ENCODE measurements around the gene WNT3A. TPM values are rescaled to one million over a fixed set of nuclear protein-coding genes. Genes with fewer than 3 reads are reported as not detected.

Gene WNT3A
- total RNA-seq, 1 donor from 2014 or later, result not detected

DNA sequence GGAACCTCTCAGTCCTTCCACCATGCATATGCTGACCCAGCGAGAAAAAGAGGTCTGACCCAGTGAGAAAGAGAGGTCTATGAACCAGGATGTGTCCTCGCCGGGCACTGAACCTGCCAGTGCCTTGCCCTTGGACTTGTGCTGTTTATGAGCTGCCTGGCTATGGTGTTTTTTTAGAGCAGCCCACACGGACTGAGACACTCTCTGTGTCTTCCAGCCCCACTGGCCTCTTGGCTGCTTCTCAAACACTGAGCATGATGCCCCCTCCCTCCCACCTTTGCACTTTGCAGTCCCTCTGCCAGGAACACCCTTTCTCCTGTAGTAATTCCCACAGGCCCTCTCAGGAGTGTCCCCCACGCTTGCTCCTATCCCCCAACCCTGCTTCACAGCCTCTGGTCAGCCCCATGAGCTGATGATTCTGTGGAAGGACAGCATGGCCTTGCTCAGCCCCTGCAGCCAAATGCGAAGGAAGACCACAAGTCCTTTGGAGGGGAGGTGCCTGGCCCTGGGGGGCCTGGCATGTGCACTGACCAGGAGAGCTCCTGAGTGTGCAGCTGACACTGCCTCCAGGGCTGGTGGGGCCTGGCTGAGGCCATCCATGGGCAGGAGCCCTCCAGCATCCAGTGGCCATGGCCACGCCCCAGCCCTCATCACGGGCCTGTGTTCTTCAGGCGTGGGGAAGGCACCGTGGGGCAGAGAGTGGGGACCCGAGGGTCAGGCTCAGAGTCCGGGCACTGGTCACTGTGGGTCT is 23.8 kb downstream of the WNT3A start:
- no peak for DNase-seq (ENCODE audit: low read depth)

DNA sequence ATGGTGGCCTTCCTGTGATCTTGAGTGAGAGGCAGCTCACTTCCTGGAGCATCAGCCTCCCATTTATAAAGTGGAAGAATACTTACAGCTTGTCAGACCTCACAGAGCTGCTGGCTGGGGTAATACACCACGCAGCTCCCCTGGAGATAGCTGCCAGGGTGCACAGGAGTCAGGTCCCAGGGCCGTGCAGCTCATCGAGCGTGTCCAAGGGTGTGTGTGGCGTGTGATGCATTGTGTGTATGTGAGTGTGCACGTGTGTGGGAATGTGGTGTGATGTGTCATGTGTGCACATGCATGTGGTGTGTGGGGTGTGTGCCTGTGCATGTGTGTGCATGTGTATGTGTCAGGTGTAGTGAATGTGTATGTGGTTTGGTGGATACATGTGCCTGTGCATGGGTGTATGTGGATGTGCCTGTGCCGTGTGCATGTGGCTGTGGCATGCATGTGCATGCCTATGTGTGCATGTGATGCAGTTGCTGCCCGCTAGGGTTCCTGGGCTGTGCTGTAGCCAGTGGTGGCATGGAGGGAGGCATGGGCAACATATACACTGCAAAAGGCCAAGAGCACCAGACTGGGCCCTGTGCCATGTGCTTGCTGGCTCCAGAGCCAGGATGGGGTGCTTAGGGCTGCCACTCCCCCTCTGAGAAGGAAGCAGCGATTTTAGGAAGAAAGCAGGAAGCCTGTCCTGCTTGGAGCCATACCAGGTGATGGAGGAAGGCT is 24.6 kb downstream of the WNT3A start:
- DNase-seq (ENCODE audit: low read depth), result no peak

DNA sequence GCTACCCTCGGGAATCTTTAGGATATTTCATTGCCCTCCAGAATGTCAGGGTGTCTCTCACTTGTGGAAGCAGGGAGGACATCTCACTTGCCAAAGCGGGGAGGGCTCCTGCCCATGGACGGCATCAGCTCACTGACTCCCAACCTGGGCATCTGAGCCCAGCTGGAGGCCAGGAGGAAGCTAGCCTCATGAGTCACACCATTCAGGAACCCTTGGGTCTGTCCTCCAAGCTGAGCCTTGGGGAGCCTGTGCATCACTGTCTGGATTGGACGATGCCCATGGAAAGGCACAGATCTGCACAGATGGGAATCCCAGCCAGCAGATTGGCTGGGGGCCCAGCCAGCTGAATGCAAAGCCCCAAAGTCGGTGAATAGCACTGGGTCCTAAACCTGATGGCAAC is 25.2 kb downstream of the WNT3A start:
- no peak for DNase-seq (ENCODE audit: low read depth)

DNA sequence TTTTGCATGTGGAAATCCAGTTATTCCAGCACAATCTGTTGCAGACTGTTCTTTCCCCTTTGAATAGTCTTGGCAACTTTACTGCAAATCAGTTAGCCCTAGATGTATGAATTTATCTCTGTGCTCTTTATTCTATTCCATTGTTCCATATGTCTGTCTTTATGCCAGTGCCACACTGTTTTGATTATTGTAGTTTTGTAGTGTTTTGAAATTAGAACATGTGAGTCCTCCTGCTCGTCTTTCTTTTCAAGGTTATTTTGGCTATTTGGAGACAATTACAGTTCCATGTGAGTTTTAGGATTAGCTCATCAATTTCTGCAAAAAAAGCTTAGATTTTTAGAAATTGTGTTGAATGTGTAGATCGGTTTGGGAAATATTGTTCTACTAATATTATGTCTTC is 26.6 kb downstream of the WNT3A start:
- no peak for DNase-seq (ENCODE audit: low read depth)

DNA sequence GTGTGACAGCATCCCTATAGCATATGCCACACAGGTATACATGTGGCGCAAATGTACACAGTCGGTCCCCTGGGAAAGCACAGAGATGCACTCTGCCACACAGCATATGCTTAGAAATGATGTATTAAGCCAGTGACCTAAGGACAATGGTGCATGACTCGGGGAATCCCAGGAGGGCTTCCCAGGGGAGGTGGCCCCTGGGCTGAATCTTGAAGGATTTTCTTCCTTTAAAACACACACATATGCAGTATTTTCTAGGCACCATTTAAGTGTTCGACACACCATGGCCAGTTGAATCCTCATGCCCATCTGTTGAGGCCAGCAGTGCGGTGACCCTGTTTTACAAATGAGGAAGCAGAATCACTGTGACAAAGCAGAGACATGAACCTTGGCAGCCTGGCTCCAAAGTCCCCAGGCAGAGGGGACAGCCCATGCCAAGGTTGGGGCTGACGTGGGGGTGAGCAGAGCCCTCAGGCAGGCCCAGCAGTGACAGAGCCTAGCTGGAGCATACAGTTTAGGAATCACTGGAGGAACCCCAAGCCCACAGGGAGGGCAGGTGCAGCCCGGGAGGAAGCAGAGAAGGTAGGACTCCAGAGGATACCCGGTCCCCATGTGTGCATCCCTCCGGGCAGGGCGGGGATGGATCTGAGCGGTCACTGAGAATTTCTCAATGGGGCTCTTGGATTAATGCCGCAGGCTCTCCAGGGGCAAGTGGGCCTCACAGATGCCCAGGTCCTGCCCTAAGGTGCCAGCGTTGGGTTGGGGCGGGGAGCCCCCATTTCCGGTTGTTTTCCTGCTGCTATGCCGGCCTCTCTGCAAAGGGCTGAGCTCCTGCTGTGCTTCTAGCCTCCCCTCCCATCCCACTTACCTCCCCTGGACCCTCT is 28.4 kb downstream of the WNT3A start:
- no peak for DNase-seq (ENCODE audit: low read depth)

DNA sequence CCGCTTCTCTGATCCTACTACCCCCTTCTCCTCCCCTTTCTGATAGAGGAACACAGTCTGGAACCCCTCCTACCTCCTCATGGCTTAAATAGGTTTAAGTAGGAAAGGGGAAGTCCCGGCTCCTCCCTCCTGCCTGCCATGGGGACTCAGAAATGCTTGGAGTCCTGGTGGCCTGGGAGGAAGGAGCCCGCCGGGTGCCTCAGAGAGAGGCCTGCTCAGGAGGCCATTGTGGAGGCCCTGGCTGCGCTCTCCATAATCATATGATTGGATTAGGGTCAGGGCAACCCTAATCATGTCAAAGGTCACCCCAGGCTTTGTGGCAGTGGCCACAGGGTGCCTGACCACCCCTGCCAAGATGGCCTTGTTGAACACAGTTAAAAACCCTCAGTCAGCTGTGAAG is 29.0 kb downstream of the WNT3A start:
- DNase-seq (ENCODE audit: low read depth), result no peak

DNA sequence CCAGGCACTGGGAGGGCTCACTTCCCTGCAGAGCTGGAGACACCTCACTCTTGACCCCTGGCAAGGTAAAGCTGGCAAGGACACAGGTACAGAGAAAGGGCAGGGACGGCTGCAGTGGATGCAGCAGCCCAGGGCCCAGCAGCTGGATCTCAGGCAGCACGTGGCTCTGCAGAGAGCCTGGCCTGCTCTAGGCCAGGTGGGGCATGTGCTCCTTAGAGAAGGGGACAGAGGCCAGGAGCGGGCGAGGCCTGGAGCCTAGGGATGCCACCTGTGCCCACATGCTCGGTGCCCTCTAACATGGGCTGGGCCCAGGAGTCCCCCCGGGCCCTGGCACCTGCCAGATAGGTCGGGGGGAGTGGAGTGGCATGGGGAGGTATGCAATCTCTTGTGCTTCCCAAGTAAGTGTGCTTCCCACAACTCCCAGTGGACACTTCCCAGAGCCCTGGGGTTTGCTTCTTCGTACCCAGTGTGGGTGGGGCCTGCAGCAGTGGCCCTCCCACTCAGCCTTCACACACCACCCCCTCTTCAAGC is 30.0 kb downstream of the WNT3A start:
- no peak for DNase-seq (ENCODE audit: low read depth)

DNA sequence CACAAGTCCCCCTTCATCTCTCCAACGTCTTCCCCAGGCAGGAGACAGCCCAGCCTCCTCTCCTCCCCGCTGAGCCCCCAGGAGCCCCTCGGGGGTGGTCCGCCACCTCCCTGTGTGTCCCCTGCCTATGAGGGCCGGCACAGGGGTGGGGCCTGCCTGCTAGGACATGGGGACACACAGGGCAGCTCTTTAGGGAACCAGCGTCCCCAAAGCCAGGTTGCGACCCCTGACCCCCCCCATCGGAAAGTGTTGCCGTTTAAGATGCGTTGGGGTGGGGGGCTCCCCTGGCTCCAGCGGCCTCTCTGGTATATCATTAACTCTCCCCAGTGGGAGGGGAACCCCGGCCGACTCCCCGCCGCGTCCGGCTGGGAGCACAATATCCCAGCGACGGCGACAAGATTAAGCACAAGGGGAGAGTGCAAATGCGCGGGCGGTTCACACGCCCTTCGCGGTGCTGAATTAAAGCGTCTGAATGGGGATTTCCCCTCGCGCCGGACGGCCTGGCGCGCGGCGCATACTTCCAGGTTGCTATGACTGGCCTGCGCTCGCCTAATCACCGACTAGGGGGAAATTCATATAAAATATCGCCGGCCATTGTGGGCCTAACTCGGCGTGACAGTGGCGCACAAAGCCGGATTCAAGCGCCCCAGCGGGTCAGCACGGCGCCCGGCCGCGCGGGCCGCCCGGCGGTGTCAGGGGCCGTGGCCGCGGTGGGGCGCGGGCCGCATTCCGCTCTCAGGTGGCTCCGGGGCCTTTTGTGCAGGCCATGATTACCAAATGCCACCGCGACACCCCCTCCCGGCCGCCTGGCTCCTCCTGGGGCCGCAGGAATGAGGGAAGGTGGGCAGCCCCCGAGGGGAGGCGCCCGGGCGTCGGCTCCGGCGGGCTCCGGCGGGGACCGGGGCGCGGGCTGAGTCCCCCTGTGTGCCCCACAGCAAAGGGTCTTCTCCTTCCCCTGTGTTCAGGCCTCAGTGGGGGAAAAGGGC is 30.9 kb downstream of the WNT3A start:
- DNase-seq (ENCODE audit: low read depth), result no peak

DNA sequence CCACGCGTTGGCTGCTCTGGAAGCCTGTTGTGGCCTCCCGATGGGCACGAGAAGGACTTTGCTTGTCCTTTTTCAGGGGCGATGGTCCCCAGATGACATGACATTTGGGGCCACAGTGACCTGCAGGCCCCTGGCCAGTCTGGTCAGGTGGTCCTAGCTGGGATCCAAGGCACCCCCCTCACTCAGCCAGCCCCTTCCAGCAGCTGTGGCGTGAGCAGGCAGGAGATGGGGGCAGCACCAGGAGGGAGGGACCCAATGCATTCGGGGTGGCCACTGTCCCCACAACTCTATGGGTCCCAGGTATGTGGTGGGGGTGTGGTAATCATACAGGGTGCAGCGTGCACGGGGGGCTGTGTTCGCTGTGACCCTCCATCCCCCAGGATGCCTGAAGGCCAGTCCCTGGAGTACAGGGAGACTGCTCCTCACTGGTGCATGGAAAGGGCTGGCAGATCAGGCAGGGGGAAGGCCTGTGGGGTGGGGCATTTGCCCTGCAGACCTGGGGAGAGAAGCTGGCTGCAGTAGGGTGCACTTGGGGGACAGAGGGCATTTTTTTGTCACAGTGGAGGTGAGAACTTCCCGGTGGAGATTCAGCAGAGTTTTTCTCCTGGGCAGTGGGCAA is 31.7 kb downstream of the WNT3A start:
- DNase-seq (ENCODE audit: low read depth), result no peak

DNA sequence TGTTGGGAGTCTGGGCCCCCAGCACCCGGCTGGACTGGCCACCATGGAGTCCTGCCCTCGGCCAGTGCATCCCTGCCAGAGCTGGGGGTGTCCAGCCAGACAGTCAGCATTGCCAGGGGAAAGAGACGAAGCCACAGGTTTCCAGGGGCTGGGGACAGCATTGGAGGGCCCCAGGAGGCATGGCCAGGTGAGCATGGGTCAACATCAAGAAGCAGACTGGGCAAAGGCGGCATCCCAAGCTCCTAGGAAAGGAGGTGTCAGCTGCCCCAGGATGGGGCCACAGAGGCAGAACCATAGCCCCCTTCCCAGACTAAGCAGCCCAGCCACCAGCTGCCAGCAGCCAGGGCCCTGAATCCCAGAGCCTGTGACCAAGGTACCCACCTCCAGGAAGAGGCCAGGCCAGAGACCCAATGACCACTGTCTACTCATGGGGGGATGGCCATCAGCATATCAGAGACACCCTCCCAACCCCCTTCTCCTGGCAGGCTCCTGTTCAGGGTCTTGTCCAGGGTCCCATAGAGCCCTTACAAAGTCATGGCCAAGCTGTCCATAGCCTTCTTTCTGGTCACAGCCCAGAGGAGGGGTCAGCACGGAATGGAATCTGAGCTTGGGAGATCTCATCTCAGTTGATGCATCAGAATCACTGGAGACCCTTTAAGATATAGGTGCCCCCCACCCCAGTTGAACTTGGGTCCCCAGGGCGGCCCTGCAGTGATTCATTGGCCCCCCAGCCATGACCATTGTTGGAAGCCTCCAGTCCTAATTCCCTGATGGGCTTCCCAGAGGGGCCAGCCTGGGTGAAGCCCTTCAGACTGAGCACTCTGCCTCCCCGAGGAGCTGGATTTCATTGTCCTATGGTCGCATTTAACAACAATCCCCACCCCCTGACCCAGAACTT is 32.5 kb downstream of the WNT3A start:
- no peak for DNase-seq (ENCODE audit: low read depth)

DNA sequence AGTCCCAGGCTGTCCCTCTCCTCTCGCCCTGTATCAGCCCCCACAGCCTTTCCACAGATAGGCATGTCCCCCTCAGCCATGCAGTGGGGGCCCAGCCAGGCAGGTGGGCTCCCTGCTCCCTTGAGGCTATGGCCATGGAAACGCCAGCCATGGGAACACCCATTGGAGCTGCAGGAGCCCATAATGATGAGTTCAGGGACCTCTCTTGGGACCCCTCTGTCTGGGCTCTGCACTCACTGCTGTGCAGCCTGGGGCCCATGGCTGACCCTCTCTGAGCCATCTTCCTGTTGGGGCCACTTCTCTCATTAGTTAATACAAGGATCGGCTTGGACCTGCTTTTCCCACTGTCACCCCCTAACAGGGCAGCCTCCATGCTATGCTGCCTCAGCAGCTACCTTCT is 33.2 kb downstream of the WNT3A start:
- no peak for DNase-seq (ENCODE audit: low read depth)

DNA sequence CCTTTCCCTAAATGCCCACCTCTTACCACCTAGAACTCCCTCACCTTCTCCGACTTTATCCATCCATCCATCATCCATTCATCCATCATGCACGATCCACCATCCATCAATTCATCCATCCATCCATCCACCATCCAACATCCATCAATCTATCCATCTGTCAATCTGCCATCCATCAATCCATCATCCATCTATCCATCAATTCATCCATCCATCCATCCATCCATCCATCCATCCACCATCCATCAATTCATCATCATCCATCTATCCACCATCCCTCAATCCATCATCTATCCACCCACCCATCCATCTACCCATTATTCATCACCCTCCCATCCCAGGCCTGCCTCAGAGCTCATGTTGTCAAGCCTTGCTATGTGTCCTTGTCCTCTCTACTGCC is 34.5 kb downstream of the WNT3A start:
- DNase-seq (ENCODE audit: low read depth), result no peak

DNA sequence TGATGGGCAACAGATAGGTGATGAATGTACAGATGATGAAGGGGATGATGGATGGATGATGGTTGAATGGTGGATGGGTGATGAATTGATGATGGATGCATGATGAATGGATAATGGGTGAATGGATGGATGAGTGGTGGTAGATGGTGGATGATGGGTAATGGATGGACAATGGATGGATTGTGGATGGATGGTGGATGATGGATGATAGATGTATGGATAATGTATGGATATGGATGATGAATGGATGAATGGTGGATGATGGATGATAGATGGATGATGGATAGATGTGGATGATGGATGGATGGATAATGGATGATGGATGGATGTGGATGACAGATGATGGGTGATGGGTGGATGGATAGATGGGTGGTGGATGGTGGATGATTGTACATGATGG is 35.7 kb downstream of the WNT3A start:
- DNase-seq (ENCODE audit: low read depth), result no peak

DNA sequence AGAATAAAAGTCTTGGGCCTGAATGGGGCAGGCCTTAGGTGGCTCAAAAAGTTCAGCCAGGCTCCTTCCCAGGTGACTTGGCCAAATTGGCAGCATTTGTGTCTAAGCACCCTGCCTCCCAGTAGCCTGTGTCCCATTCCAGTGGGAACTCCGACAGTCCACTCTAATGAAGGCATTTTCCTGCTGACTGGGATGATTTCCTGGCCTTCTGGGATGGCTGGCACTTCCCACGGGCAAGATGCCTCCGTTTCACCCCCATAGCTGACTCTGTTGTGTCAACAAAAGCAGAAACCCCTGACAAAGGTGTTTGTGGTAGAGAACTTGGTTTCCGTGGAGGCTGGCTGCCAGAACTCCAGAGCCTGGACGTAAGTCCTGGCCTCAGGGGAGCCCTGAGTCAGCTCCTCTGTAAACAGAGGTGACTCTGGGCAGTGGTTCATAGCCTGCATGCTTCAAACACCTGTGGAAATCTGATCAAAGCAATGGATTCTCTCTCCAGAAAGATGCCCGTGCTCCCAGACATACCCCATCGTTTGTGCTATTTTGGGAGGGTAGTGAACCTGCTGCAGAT is 36.6 kb downstream of the WNT3A start:
- no peak for DNase-seq (ENCODE audit: low read depth)

DNA sequence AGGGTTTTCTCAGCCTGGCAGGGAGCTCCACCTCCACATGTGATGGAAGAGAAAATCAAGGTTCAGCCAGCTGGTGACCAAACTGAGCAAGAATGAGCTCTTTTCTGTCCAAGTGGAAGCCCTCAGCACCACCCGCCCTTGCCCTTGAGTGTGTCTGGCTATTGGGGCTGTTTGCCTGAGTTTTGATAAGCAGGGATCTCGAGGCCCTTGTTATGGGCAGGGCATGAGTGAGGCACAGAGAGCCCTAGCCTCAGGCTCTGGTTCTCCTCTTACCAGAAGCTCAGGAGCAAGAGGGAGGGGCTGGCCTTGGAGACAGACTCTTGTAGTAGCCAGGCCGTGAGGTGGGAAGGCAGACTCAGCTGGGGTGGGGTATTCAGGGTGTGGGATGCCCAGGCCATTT is 38.2 kb downstream of the WNT3A start:
- DNase-seq (ENCODE audit: low read depth), result no peak

DNA sequence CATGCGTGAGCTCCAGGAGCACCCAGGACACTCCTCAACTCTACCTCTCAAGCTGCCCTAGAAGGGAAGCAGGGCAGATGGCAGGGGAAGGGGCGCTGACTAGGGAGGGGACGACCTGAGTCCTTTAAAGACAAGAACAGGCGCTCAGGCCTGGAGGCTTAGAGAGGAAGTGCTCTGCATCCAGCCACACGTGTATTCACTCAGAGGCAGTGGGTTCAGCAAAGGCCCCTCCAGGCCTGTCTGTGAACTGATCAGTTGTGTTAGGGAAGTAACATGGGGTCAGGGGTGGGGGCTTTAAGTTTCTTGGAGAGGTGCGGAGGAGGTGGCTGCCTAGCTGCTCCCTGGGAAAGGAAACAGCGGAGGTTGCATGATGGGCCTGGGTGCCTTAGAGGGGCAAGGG is 38.6 kb downstream of the WNT3A start:
- DNase-seq (ENCODE audit: low read depth), result no peak

DNA sequence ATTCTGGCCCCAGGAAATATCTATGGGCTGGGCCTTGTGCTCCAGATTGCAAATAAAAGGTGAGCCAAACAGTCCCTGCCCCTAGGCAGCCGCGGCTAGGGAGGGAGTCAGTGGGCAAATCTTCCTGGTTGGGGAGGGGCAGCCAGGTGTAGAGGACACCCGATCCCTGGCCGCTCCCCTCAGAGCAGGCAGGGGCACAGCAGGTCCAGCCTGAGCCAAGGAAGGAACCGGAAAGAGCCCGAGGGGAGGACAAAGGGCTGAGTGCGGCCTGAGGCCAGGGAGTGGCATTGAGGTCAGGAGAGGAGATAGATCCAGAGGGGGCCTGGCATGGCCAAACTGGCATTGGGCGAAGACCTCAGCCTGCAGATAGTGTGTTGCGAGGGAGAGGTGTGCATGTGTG is 39.1 kb downstream of the WNT3A start:
- DNase-seq (ENCODE audit: low read depth), result no peak

DNA sequence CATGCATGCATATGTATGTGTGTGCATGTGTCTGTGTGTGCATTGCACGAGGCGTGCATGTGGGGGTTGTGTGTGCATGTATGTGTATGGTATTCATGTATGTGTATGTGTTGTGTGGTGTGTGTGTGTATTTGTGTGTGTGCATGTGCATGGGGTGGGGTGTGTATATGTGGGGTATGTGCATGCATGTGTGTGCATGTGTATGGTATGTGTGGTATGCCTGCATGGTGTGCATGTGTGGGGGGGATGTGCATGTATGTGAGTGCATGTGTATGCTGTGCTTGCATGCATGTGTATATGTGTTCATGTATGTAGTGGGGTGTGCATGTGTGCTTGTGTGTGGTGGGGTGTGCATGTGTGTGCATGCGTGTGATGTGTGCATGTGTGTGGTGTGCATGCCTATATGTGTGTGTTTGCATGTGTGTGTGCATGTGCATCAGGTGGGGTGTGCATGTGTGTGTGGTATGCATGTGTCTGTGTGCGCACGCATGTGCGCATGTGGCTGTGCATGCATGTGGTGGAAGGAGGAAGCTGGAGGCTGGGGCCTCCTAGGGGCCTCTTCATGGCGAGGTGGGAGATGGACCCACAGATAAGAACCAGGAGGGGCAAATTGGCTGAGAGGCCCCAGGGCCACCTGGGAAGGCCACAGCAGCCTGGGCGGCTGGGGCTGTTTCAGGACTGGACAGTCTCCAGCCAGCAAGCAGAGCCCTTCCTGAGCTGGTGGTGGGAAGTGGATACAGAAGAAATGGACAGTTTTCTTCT is 39.8 kb downstream of the WNT3A start:
- DNase-seq (ENCODE audit: low read depth), result no peak

Data from myocyte (in vitro differentiated cells).